ENCODE data around the gene ALDH4A1. TPM values are rescaled to one million over a fixed set of nuclear protein-coding genes. Genes with fewer than 3 reads are reported as not detected.
A peak's percentile ranks its signal among the peaks of the same experiment; 100 is the strongest.

Gene ALDH4A1
- total and polyA plus RNA-seq, 9 of the 15 experiments (the other 6 are each of a cell fraction or from before 2014, with no cell fraction given), result 0.27 to 31.4 (median 16.6) TPM

DNA sequence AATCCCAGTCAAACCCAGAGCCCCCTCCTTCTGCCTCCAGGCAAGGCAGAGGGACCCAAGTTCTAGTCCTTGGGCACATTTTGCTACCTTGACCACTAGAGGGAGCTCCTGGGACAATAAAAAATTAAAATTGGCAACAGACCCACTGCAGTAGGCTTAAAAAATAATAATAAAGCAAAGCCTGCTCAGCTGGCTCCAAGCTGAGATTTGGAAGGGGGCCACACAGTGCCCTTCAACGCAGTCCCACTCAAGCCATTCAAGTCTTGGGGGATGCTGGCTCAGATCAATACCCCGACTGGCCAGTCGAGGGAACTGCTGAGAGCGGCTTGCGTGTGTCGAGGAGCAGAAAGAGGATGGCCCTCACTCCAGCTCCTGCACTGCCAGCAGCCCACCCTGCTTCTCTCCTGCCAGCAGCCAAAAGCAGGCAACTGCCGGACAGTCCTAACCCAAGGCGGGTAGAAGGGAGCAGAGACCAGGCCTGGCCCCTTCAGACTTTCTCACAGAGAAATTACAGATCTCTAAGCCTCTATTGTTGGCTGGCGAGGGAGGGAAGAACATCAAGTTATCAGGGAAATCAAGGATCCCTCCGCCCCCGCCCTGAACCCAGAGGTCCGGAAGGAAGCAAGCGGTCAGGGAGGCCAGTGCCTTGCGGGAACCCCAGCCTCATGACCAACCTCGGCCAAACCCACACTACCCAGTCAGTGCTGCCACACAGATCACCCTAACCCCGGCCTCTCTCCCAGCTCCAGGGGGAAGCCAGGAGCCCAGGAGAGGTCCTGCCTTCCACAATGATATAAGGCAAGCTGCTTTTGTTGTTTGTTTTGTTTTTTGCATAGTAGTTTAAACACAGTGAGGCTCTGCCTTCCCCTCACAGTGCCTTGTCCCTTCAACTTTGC is 4.9 kb upstream of the ALDH4A1 start (continued):
- TF ChIP-seq PRDM10 (IDR thresholded peaks at IDR 0.05; ENCODE audit: partially characterized antibody) (no peak), ARHGAP35 (IDR thresholded peaks at IDR 0.05; ENCODE audit: partially characterized antibody) (no peak), HDAC6 (IDR thresholded peaks at IDR 0.05; ENCODE audit: low read depth, low read length) (no peak), NBN (IDR thresholded peaks at IDR 0.05; ENCODE audit: low read depth) (0 out of 2 replicates have a peak, but pooled peaks have one; percentile 34), SRSF9 (IDR thresholded peaks at IDR 0.05; ENCODE audit: borderline replicate concordance, low read depth, low read length) (no peak), SMC3 (conservative IDR thresholded peaks at IDR 0.05; ENCODE audit: insufficient read depth, low read depth, low read length) (peak; percentile 40), CBFB (CRISPR knock-in tag; IDR thresholded peaks at IDR 0.05) (no peak), MIER1 (IDR thresholded peaks at IDR 0.05; ENCODE audit: low read depth) (no peak; the same call in 1 of the 2 replicates), HIVEP1 (CRISPR knock-in tag; IDR thresholded peaks at IDR 0.05) (0 out of 2 replicates have a peak, but pooled peaks have one; percentile 4), ZNF133 (CRISPR knock-in tag; IDR thresholded peaks at IDR 0.05) (no peak), GATA2 (CRISPR knock-in tag; IDR thresholded peaks at IDR 0.05) (peak; percentile 79), RBM34 (IDR thresholded peaks at IDR 0.05; ENCODE audit: borderline replicate concordance, insufficient read depth, low read length) (no peak), NR3C1 (CRISPR knock-in tag; IDR thresholded peaks at IDR 0.05) (no peak), DIDO1 (tag; IDR thresholded peaks at IDR 0.05; ENCODE audit: low read depth) (no peak), HOMEZ (CRISPR knock-in tag; IDR thresholded peaks at IDR 0.05) (no peak), KHSRP (IDR thresholded peaks at IDR 0.05) (no peak), MTF1 (CRISPR knock-in tag; IDR thresholded peaks at IDR 0.05; ENCODE audit: borderline replicate concordance) (no peak), ZNF253 (CRISPR knock-in tag; conservative IDR thresholded peaks at IDR 0.05) (no peak)
- TF ChIP-seq, protein P1, sequence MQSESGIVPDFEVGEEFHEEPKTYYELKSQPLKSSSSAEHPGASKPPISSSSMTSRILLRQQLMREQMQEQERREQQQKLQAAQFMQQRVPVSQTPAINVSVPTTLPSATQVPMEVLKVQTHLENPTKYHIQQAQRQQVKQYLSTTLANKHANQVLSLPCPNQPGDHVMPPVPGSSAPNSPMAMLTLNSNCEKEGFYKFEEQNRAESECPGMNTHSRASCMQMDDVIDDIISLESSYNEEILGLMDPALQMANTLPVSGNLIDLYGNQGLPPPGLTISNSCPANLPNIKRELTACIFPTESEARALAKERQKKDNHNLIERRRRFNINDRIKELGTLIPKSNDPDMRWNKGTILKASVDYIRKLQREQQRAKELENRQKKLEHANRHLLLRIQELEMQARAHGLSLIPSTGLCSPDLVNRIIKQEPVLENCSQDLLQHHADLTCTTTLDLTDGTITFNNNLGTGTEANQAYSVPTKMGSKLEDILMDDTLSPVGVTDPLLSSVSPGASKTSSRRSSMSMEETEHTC (IDR thresholded peaks at IDR 0.05), result no peak
- TF ChIP-seq, protein P2, sequence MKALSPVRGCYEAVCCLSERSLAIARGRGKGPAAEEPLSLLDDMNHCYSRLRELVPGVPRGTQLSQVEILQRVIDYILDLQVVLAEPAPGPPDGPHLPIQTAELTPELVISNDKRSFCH (CRISPR knock-in tag; IDR thresholded peaks at IDR 0.05), result no peak
- TF ChIP-seq, protein P2 (tag; IDR thresholded peaks at IDR 0.05), result no peak
